Endodermal cell (in vitro differentiated cells): ENCODE data around the gene DGKQ. TPM values are rescaled to one million over a fixed set of nuclear protein-coding genes. Genes with fewer than 3 reads are reported as not detected.

ENCODE experiments used
- DNase-seq: peaks from one replicate; pipeline ENCODE4 v3.0.0-alpha.2; 2017
- H3K27ac ChIP-seq: 2 replicates; pipeline ENCODE4 v1.5.1; 2013; ENCODE audit warnings: mild to moderate bottlenecking, low read depth, low read length, moderate library complexity
- H3K27me3 ChIP-seq: 2 replicates; pipeline ENCODE4 v1.6.1; 2013; ENCODE audit warnings: mild to moderate bottlenecking, low read length, moderate library complexity; ENCODE audit not compliant: insufficient read depth, control insufficient read depth, poor library complexity, severe bottlenecking
- H3K36me3 ChIP-seq: 2 replicates; pipeline ENCODE4 v1.7.0; 2013; ENCODE audit warnings: mild to moderate bottlenecking, low read length, moderate library complexity; ENCODE audit not compliant: control insufficient read depth, insufficient read depth
- H3K4me1 ChIP-seq: one replicate; pipeline ENCODE4 v1.7.0; 2013; ENCODE audit warnings: low read length; ENCODE audit not compliant: control insufficient read depth, insufficient read depth
- H3K4me3 ChIP-seq: 2 replicates; pipeline ENCODE4 v1.5.1; 2013; ENCODE audit warnings: mild to moderate bottlenecking, low read length, moderate library complexity
- H3K9ac ChIP-seq: 2 replicates; pipeline ENCODE4 v1.6.1; 2013; ENCODE audit warnings: mild to moderate bottlenecking, low read length, moderate library complexity; ENCODE audit not compliant: poor library complexity, severe bottlenecking; ENCODE audit errors: extremely low read depth
- H3K9me3 ChIP-seq: 2 replicates; pipeline ENCODE4 v1.6.1; 2013; ENCODE audit warnings: mild to moderate bottlenecking, low read length, moderate library complexity; ENCODE audit not compliant: control insufficient read depth
- H3K27ac Mint-ChIP-seq: 2 replicates; pipeline ENCODE4 v1.8.0; 2020; ENCODE audit warnings: mixed read lengths
- H3K27me3 Mint-ChIP-seq: 2 replicates; pipeline ENCODE4 v1.8.0; 2021; ENCODE audit warnings: mild to moderate bottlenecking, mixed read lengths; ENCODE audit not compliant: insufficient read depth
- H3K36me3 Mint-ChIP-seq: 2 replicates; pipeline ENCODE4 v1.8.0; 2020; ENCODE audit warnings: low read depth, mixed read lengths
- H3K4me1 Mint-ChIP-seq: 2 replicates; pipeline ENCODE4 v1.8.0; 2020; ENCODE audit warnings: mixed read lengths
- H3K4me3 Mint-ChIP-seq: 2 replicates; pipeline ENCODE4 v1.8.0; 2020; ENCODE audit warnings: mild to moderate bottlenecking, moderate library complexity, mixed read lengths
- H3K9me3 Mint-ChIP-seq: 2 replicates; pipeline ENCODE4 v1.8.0; 2020; ENCODE audit warnings: mild to moderate bottlenecking, mixed read lengths
- WGBS, 2 experiments: methylation state at CpG; one replicate each; pipeline versions ENCODE4 v1.1.5 to v1.1.7; 2013; ENCODE audit warnings: missing lambda C conversion rate in 2 of 2, mixed read lengths in 1 of 2; ENCODE audit not compliant: insufficient coverage in 1 of 2, insufficient read length in 1 of 2; 5-methylcytosine and 5-hydroxymethylcytosine counted together
- total RNA-seq, 2 donors: library from RNA; stranded (reverse); fragmentation: NEBNext Ultra II Directional in 1 of 2; extraction: Animal tissue kit (Norgen Biotek cat#: 25700) in 1 of 2; gene quantifications; 2 replicates in 1 of 2; 3 replicates in 1 of 2; pipeline ENCODE4 v1.2.1, GENCODE V29; 2021
- TF ChIP-seq, protein P1 (sequence below): fragments of 200-600 bp; sonication (generic); conservative IDR thresholded peaks from 2 replicates; pipeline ENCODE4 v1.5.0; 2021; ENCODE audit warnings: antibody characterized with exemption, mild to moderate bottlenecking

DGKQ gene
- total RNA-seq, 2 donors from 2014 or later = 26.3 to 31.1 TPM

DNA sequence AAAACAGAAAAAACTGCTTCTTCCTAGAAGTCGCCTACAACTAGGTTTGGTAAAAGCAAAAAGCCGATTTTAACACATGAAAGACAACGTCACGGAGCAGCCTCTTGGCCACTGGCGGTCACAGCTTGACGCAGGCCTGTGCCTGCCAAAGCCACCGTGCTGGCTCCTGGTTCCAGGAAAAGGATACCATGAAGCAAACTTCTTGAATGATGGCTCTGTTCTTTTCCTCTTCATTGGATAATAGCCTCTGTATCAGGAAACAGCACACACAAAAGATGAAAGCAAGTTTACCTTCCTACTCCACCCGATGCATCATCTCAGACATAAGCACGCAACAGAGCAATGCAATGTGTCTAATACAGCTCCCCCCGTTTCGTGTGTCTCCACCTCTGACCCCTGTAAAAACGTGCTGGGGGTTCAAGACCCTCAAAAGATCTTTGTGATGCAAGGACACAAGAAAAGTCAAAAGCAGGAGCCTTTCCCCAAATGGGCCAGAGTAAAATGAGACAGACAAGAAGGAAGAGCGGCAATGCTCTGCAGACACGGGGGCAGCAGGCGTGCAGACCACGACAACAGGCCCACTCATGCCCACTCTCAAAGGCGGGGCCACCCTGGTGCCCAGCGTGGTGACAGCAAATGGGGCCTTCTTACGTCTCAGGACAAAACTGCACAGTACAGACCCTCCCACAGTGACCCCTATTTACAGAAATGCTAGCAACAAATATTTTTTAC, 60.7 kb downstream of the DGKQ start:
- H3K4me1 Mint-ChIP-seq = peaks cover 10% of the 10 kb centered on the region
- no peak overlapping the region for H3K4me3 ChIP-seq
- H3K4me1 ChIP-seq = no peaks in the 10 kb centered on the region
- H3K27ac Mint-ChIP-seq = peak overlapping the region; percentile 4
- H3K9ac ChIP-seq = no peak overlapping the region
- no peaks in the 10 kb centered on the region for H3K27me3 Mint-ChIP-seq
- H3K4me3 Mint-ChIP-seq = no peak overlapping the region
- DNase-seq = no peak
- TF ChIP-seq, protein P1, sequence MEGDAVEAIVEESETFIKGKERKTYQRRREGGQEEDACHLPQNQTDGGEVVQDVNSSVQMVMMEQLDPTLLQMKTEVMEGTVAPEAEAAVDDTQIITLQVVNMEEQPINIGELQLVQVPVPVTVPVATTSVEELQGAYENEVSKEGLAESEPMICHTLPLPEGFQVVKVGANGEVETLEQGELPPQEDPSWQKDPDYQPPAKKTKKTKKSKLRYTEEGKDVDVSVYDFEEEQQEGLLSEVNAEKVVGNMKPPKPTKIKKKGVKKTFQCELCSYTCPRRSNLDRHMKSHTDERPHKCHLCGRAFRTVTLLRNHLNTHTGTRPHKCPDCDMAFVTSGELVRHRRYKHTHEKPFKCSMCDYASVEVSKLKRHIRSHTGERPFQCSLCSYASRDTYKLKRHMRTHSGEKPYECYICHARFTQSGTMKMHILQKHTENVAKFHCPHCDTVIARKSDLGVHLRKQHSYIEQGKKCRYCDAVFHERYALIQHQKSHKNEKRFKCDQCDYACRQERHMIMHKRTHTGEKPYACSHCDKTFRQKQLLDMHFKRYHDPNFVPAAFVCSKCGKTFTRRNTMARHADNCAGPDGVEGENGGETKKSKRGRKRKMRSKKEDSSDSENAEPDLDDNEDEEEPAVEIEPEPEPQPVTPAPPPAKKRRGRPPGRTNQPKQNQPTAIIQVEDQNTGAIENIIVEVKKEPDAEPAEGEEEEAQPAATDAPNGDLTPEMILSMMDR = no peak
- H3K27me3 ChIP-seq = no peaks in the 10 kb centered on the region
- H3K27ac ChIP-seq = no peak overlapping the region
- H3K9me3 Mint-ChIP-seq = no peaks in the 10 kb centered on the region
- peaks cover 19% of the 10 kb centered on the region for H3K36me3 Mint-ChIP-seq
- H3K9me3 ChIP-seq = no peaks in the 10 kb centered on the region
- peaks cover 13% of the 10 kb centered on the region for H3K36me3 ChIP-seq
- 81 to 84% methylated on average over 18 to 19 of the region's 19 CpGs for WGBS, 2 experiments

DNA sequence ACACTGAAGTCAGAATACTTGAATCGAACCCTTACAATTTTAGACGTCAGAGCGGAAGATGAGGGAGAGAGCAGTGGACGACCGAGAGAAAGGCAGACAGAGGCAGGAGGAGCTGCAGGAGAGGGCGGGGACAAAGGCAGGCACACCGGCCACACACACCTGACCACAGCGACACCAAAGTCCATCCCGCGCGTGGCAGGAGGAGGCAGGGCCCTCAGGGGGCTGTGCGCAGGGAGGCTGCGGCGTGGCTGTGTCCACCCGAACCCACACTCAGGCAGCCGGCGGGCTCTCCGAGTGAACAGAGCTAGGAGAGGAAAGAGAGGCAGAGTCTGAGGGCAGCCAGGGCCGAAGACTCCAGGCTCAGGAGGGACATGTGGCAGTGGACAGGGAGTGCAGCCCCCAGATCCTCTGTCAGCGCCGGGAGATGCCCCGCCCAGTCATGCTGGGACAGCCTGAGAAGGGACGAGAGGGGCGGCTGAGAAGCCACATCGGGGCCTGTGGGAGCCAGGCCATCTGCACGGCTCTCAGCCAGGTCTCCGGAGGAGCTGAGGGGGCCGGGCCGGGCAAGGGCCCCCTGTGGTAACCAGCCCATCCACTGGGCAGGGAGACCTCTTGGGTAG, 61.4 kb downstream of the DGKQ start:
- TF ChIP-seq, protein P1 = no peak
- H3K4me3 ChIP-seq = no peak overlapping the region
- Mint-ChIP-seq H3K9me3 (no peaks in the 10 kb centered on the region), H3K4me3 (no peak overlapping the region), H3K4me1 (peaks cover 10% of the 10 kb centered on the region), H3K27me3 (no peaks in the 10 kb centered on the region), H3K36me3 (peaks cover 19% of the 10 kb centered on the region), H3K27ac (no peak overlapping the region)
- DNase-seq = no peak
- H3K27me3 ChIP-seq = no peaks in the 10 kb centered on the region
- H3K9ac ChIP-seq = no peak overlapping the region
- H3K9me3 ChIP-seq = no peaks in the 10 kb centered on the region
- no peaks in the 10 kb centered on the region for H3K4me1 ChIP-seq
- peaks cover 13% of the 10 kb centered on the region for H3K36me3 ChIP-seq
- 88 to 89% methylated on average over 22 to 29 of the region's 29 CpGs for WGBS, 2 experiments
- H3K27ac ChIP-seq = no peak overlapping the region

DNA sequence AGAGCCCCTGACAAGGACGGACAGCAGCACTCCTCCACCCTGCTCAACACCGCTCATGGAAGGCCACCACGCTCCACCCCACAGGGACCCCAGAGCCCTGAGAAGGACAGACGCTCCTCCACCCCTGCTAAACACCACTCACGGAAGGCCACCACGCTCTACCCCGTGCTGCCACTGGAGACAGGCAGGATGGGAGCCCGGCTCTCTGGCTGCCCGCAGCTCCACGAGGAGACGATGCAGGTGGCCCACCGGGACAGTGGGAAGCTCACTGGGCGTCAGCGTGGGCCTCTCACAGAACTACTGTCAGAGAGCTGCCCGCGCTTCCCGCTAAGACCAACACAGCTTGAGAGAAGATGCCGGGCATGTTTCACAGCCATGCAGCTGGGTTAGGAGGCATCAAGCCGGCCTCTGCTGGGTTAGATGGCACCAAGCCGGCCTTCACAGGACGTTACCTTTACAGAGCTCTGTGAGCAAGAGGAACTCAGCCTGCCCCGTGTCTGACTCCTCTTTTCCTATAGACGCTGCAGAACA, 62.1 kb downstream of the DGKQ start:
- peak overlapping the region; percentile 39 for H3K27ac Mint-ChIP-seq
- TF ChIP-seq, protein P1 = no peak
- H3K36me3 ChIP-seq = peaks cover 13% of the 10 kb centered on the region

More for the DNA sequence above, 62.1 kb downstream of the DGKQ start:
- Mint-ChIP-seq H3K9me3 (no peaks in the 10 kb centered on the region), H3K27me3 (no peaks in the 10 kb centered on the region), H3K4me1 (peaks cover 10% of the 10 kb centered on the region), H3K36me3 (peaks cover 25% of the 10 kb centered on the region), H3K4me3 (no peak overlapping the region)
- Histone ChIP-seq H3K27me3 (no peaks in the 10 kb centered on the region), H3K4me3 (no peak overlapping the region), H3K4me1 (no peaks in the 10 kb centered on the region), H3K9me3 (no peaks in the 10 kb centered on the region), H3K27ac (no peak overlapping the region), H3K9ac (no peak overlapping the region)
- no peak for DNase-seq
- 94 to 95% methylated on average over 12 to 23 of the region's 23 CpGs for WGBS, 2 experiments
